Renal cortical epithelial cell (primary cell): Measurements from ENCODE around the gene EEFSEC. TPM values are rescaled to one million over a fixed set of nuclear protein-coding genes. Genes with fewer than 3 reads are reported as not detected.
A peak's percentile ranks its signal among the peaks of the same experiment; 100 is the strongest.

Source experiments
- DNase-seq: peaks from one replicate; pipeline ENCODE4 v3.0.0-alpha.2; 2011; ENCODE audit warnings: low read depth
- total RNA-seq: library from RNA; depleted of rRNA; stranded (reverse); fragments of >200 nt; gene quantifications from 2 replicates; pipeline ENCODE4 v1.2.3, GENCODE V29; 2014

EEFSEC gene
- total RNA-seq, 1 donor from 2014 or later: 7.6 TPM

GRCh38 chr3:128349963-128350599 lies 196.8 kb downstream of the EEFSEC start:
- no peak for DNase-seq

- no peak for DNase-seq
These were observed 198.3 kb downstream of the EEFSEC start for GRCh38 chr3:128351546-128351945.

GRCh38 chr3:128352326-128352725 lies 199.0 kb downstream of the EEFSEC start:
- DNase-seq: no peak

GRCh38 chr3:128353361-128353965 lies 200.2 kb downstream of the EEFSEC start:
- no peak for DNase-seq

- peak; percentile 62 for DNase-seq
These were observed 200.9 kb downstream of the EEFSEC start for GRCh38 chr3:128353991-128354687.

GRCh38 chr3:128354788-128355542 lies 201.7 kb downstream of the EEFSEC start:
- DNase-seq: no peak

GRCh38 chr3:128355543-128355919 lies 202.2 kb downstream of the EEFSEC start:
- peak; percentile 31 for DNase-seq

- DNase-seq: no peak
These were observed 203.5 kb downstream of the EEFSEC start for GRCh38 chr3:128356822-128357221.

GRCh38 chr3:128357538-128357937 lies 204.3 kb downstream of the EEFSEC start:
- DNase-seq: no peak

- no peak for DNase-seq
These were observed 205.0 kb downstream of the EEFSEC start for GRCh38 chr3:128358156-128358895.

GRCh38 chr3:128359060-128359664 lies 205.9 kb downstream of the EEFSEC start:
- DNase-seq: no peak

GRCh38 chr3:128359846-128360642 lies 206.8 kb downstream of the EEFSEC start:
- no peak for DNase-seq

- no peak for DNase-seq
These were observed 207.5 kb downstream of the EEFSEC start for GRCh38 chr3:128360705-128361271.

GRCh38 chr3:128362026-128362965 lies 209.0 kb downstream of the EEFSEC start:
- DNase-seq: no peak

- no peak for DNase-seq
These were observed 211.0 kb downstream of the EEFSEC start for GRCh38 chr3:128364291-128364690.

GRCh38 chr3:128364808-128365360 lies 211.6 kb downstream of the EEFSEC start:
- no peak for DNase-seq

GRCh38 chr3:128366136-128366535 lies 212.9 kb downstream of the EEFSEC start:
- no peak for DNase-seq

- no peak for DNase-seq
These were observed 213.4 kb downstream of the EEFSEC start for GRCh38 chr3:128366652-128367051.

GRCh38 chr3:128367221-128367620 lies 213.9 kb downstream of the EEFSEC start:
- no peak for DNase-seq
